Measurements from ENCODE around the gene NTM.

The NTM gene

DNA sequence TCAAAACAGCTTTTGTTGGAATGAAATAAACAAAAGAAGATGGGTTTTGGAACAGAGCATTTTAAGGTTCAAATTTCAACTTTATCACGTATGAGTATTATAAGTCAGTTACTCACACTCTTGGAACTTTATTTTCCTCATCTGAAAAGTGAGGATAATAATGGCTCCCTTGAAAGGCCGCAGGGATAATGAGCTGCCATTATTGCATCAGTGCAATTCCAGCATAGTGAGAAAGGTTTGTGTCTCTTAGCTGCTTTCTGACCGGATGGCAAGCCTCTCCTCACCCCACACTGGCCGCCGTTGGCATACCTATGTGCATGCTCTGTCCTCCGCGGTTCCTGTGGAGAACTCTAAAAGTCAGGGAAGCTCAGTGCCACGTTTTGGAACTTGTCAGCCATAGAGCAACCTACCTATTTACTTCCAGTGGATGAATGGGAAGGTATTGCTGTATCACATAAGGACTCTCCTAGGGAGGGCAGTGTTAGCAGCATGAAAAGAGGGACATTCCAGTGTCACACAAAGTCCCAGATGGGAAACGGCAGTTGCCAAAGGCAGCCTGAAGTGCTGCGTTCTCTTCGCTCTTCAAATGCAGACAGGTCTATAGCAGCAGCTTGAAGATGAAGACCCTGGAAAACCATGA is 368.9 kb downstream of the NTM start:
- no peak overlapping the region for H3K4me3 ChIP-seq (ENCODE audit: low read depth, low read length)
- TF ChIP-seq, protein P1, sequence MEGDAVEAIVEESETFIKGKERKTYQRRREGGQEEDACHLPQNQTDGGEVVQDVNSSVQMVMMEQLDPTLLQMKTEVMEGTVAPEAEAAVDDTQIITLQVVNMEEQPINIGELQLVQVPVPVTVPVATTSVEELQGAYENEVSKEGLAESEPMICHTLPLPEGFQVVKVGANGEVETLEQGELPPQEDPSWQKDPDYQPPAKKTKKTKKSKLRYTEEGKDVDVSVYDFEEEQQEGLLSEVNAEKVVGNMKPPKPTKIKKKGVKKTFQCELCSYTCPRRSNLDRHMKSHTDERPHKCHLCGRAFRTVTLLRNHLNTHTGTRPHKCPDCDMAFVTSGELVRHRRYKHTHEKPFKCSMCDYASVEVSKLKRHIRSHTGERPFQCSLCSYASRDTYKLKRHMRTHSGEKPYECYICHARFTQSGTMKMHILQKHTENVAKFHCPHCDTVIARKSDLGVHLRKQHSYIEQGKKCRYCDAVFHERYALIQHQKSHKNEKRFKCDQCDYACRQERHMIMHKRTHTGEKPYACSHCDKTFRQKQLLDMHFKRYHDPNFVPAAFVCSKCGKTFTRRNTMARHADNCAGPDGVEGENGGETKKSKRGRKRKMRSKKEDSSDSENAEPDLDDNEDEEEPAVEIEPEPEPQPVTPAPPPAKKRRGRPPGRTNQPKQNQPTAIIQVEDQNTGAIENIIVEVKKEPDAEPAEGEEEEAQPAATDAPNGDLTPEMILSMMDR (IDR thresholded peaks at IDR 0.05; ENCODE audit: borderline replicate concordance, insufficient read depth, low read depth, low read length) = no peak

DNA sequence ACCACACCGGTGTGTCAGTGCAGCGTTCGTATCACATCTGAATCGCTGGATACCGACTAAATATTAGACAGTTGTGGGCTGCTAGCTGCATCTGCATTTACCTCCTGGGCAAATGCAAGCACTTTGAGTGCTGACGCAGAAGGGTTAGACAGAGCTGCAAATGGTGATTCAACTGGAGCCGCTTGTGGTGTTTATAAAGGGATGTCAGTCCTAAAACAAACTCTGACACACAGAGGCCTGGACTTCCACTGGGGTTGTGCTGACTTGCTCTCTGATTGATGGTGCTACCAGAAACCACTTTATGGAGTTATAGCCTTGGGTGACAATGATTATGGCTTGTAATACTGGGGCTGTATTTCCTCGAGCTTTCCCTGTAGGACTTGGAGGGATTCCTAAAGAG is 374.4 kb downstream of the NTM start:
- no peak overlapping the region for H3K4me3 ChIP-seq (ENCODE audit: low read depth, low read length)
- TF ChIP-seq, protein P1 (IDR thresholded peaks at IDR 0.05; ENCODE audit: borderline replicate concordance, insufficient read depth, low read depth, low read length) = no peak

DNA sequence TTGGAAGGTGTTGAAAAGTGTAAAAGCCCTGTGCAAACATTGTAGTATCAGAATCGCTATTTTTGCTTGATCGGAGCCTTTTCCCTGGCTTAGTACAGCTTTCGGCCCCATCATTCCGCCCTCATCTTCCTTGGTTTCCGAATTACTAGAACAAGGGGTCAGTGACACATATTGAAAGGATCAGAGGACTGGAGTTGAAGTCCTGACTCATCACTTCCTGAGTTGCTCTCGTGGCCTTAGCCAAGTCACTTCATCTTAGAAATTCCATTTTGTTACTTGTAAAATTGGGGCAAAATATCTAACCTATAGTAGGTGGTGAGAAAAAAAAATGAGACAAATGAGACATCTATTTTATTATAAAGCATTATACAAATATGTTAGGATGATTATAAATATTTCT is 375.0 kb downstream of the NTM start:
- H3K4me3 ChIP-seq (ENCODE audit: low read depth, low read length) = no peak overlapping the region
- TF ChIP-seq, protein P1 (IDR thresholded peaks at IDR 0.05; ENCODE audit: borderline replicate concordance, insufficient read depth, low read depth, low read length) = no peak

DNA sequence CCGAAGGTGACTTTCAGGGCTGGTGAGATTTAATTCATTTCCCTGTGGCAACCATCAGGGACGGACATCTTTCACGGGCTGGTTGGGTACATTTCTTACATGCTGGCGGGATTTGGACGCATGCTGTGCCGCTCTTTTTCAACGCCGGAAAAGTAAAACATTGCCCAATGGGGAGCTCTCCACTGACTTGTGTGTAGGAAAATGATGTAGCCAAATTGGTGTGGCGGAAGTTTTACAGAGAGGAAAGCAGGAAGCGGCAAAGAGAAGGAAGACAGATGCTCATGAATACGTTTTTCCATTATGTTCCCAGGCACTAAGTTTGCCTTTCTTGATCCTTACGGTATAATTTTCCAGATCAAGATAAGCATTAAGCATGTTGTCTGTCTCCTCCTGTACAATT is 375.8 kb downstream of the NTM start:
- no peak overlapping the region for H3K4me3 ChIP-seq (ENCODE audit: low read depth, low read length)
- TF ChIP-seq, protein P1 (IDR thresholded peaks at IDR 0.05; ENCODE audit: borderline replicate concordance, insufficient read depth, low read depth, low read length) = no peak

DNA sequence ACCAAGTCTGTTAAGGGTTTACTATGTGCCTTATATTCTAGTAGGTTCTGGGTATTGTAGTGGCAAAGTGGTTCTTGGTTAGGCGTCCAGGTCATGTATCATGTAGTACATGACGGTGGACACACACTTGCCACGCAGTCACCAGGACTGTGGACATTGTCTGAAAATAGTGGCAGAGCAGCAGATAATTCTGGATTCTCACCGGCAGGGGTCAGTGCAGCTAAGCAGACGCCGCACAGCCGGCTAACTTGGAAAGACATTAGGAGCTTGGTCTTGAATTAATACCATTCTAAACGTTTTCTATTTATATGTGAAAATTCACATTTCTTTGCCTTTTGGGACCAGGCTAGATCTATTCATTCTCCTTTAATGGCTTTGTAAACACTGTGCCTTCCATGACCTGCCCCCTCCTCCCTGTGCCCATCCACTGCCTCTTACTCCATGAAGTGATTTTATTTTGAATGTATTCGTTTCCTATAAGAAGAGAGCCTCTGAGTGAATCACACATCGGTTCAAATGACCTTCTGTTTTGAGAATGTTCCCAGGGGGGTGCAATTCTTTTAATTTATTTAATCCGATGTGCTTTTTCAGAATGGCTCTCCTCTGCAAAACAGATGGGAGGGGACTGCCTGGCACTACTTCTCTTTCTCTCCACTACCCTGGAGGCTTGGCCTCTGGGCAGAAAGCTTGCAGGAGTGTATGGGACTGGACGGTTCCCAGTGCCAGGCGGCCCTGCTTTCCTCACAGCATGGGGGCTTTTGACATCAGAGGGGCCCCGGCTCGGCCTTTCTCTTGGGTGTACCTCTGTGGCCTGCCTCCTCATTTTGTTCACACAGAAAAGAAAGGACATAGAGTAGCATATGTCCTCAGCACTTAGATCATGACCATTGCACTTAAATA is 378.0 kb downstream of the NTM start:
- TF ChIP-seq, protein P1 (IDR thresholded peaks at IDR 0.05; ENCODE audit: borderline replicate concordance, insufficient read depth, low read depth, low read length) = peak; percentile 76
- H3K4me3 ChIP-seq (ENCODE audit: low read depth, low read length) = no peak overlapping the region

DNA sequence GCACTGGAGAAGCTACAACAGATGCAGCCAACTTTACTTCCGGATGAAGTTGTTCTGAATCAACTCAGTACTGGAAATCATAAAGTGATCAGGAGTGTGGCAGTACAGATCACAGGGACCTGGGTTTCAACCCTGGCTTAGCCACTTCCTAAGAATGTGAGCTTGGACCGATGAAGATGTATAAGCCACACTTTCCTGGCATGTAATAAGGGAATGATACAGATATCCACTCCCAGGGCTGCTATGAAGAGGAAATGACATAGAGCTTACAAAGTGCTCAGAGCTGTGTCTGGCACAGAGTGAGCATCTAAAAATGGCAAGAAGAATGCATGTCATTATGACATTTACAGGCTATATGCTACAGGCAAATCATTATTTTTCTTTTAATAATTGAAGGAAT is 378.7 kb downstream of the NTM start:
- H3K4me3 ChIP-seq (ENCODE audit: low read depth, low read length) = no peak overlapping the region
- TF ChIP-seq, protein P1 (IDR thresholded peaks at IDR 0.05; ENCODE audit: borderline replicate concordance, insufficient read depth, low read depth, low read length) = no peak

DNA sequence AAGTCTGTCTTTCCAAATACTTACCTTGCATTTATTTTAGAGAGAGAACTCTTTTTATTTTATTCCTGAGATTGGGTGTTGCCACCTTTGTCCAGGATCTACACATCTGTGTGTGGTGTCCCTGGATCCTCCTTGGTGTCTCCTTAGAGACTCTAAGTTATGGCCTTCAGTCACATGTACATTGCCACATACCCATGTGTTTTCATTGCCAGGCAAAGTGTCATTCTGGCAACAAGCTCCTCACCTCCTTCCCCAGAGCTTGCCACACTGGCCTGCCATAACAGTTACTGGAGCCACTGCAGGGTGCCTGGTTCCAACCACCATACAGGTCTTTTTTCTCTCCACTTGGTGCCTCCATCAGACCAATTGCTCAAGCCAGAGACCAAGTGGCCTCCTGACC is 379.7 kb downstream of the NTM start:
- no peak overlapping the region for H3K4me3 ChIP-seq (ENCODE audit: low read depth, low read length)
- TF ChIP-seq, protein P1 (IDR thresholded peaks at IDR 0.05; ENCODE audit: borderline replicate concordance, insufficient read depth, low read depth, low read length) = no peak

Data from GM12875 (cell line).